Measurements from ENCODE around the gene OSTF1.

DNA sequence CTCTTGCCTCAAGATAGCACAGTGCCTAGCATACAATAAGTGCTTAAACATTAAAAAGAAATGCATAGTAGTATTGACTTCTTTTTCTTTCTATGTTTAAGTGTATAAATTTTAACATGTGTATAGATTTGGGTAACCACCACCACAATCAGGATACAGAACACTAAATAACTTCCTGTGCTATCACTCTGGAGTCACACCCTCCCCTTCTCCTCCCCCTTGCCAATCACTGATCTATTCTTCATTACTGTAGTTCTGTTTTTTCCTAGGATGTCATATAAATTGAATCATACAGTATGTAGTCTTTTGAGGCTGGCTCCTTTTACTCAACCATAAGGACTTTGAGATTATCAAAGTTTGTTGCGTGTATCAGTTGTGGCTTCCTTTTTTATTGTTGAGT lies 68.5 kb downstream of the OSTF1 start:
- TF ChIP-seq, protein P1, sequence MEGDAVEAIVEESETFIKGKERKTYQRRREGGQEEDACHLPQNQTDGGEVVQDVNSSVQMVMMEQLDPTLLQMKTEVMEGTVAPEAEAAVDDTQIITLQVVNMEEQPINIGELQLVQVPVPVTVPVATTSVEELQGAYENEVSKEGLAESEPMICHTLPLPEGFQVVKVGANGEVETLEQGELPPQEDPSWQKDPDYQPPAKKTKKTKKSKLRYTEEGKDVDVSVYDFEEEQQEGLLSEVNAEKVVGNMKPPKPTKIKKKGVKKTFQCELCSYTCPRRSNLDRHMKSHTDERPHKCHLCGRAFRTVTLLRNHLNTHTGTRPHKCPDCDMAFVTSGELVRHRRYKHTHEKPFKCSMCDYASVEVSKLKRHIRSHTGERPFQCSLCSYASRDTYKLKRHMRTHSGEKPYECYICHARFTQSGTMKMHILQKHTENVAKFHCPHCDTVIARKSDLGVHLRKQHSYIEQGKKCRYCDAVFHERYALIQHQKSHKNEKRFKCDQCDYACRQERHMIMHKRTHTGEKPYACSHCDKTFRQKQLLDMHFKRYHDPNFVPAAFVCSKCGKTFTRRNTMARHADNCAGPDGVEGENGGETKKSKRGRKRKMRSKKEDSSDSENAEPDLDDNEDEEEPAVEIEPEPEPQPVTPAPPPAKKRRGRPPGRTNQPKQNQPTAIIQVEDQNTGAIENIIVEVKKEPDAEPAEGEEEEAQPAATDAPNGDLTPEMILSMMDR (conservative IDR thresholded peaks at IDR 0.05 in 1 of 2, IDR thresholded peaks at IDR 0.05 in 1 of 2; ENCODE audit: extremely low read depth in 1 of 2, insufficient read depth in 1 of 2, low read depth in 1 of 2, low read length in 2 of 2) = no peak
- no peak for TF ChIP-seq EZH2 (IDR thresholded peaks at IDR 0.05; ENCODE audit: borderline replicate concordance, low read length)

All from mammary epithelial cell (primary cell).